ENCODE measurements around the gene ODC1.

Gene ODC1

GRCh38 chr2:10392951-10393639 lies 55.0 kb downstream of the ODC1 start:
- H3K4me3 ChIP-seq (replicated peaks; ENCODE audit: low read depth, low read length) = no peak overlapping the region
- H3K27me3 ChIP-seq (replicated peaks; ENCODE audit: control insufficient read depth, insufficient read depth, low read length) = no peaks in the 10 kb centered on the region
- no peak for DNase-seq (ENCODE audit: extremely low read depth, insufficient read length)
- H3K36me3 ChIP-seq (ENCODE audit: control insufficient read depth, insufficient read depth, low read length) = no peaks in the 10 kb centered on the region
- no peak for TF ChIP-seq CTCF (IDR thresholded peaks at IDR 0.05; ENCODE audit: insufficient read depth, low read length, poor library complexity, severe bottlenecking)

- H3K4me3 ChIP-seq (replicated peaks; ENCODE audit: low read depth, low read length) = no peak overlapping the region
- TF ChIP-seq CTCF (IDR thresholded peaks at IDR 0.05; ENCODE audit: insufficient read depth, low read length, poor library complexity, severe bottlenecking) = no peak
- no peaks in the 10 kb centered on the region for H3K36me3 ChIP-seq (ENCODE audit: control insufficient read depth, insufficient read depth, low read length)
- DNase-seq (ENCODE audit: extremely low read depth, insufficient read length) = no peak
- no peaks in the 10 kb centered on the region for H3K27me3 ChIP-seq (replicated peaks; ENCODE audit: control insufficient read depth, insufficient read depth, low read length)
These were observed 55.6 kb downstream of the ODC1 start for GRCh38 chr2:10392548-10392947.

- H3K4me3 ChIP-seq (replicated peaks; ENCODE audit: low read depth, low read length) = no peak overlapping the region
- no peaks in the 10 kb centered on the region for H3K36me3 ChIP-seq (ENCODE audit: control insufficient read depth, insufficient read depth, low read length)
- H3K27me3 ChIP-seq (replicated peaks; ENCODE audit: control insufficient read depth, insufficient read depth, low read length) = no peaks in the 10 kb centered on the region
- TF ChIP-seq CTCF (IDR thresholded peaks at IDR 0.05; ENCODE audit: insufficient read depth, low read length, poor library complexity, severe bottlenecking) = no peak
- DNase-seq (ENCODE audit: extremely low read depth, insufficient read length) = no peak
These were observed 56.0 kb downstream of the ODC1 start for GRCh38 chr2:10392100-10392499.

GRCh38 chr2:10390369-10390801 lies 57.7 kb downstream of the ODC1 start:
- Histone ChIP-seq H3K4me3 (replicated peaks; ENCODE audit: low read depth, low read length) (no peak overlapping the region), H3K36me3 (ENCODE audit: control insufficient read depth, insufficient read depth, low read length) (no peaks in the 10 kb centered on the region)
- DNase-seq (ENCODE audit: extremely low read depth, insufficient read length) = no peak

More at GRCh38 chr2:10390369-10390801, 57.7 kb downstream of the ODC1 start:
- H3K27me3 ChIP-seq (replicated peaks; ENCODE audit: control insufficient read depth, insufficient read depth, low read length) = no peaks in the 10 kb centered on the region
- no peak for TF ChIP-seq CTCF (IDR thresholded peaks at IDR 0.05; ENCODE audit: insufficient read depth, low read length, poor library complexity, severe bottlenecking)

Data from GM06990 (cell line).